GM12801 (cell line): ENCODE measurements around the gene HEXA.

Source experiments
- CTCF ChIP-seq: IDR thresholded peaks from one replicate; pipeline ENCODE4 v1.5.1; 2011; ENCODE audit warnings: control low read depth; ENCODE audit not compliant: insufficient read length; ENCODE audit errors: extremely low read depth

The HEXA gene

GRCh38 chr15:72302955-72303354 lies 72.9 kb downstream of the HEXA start:
- no peak for TF ChIP-seq CTCF
